HG03060 (cell line): ENCODE data around the gene CD44.

Experiments used
- ATAC-seq: cut with Tn5 transposase; IDR thresholded peaks from one replicate; pipeline ENCODE4 v1.9.1; 2021; ENCODE audit warnings: low read depth, moderate number of reproducible peaks; ENCODE audit not compliant: unreplicated experiment

Gene CD44

DNA sequence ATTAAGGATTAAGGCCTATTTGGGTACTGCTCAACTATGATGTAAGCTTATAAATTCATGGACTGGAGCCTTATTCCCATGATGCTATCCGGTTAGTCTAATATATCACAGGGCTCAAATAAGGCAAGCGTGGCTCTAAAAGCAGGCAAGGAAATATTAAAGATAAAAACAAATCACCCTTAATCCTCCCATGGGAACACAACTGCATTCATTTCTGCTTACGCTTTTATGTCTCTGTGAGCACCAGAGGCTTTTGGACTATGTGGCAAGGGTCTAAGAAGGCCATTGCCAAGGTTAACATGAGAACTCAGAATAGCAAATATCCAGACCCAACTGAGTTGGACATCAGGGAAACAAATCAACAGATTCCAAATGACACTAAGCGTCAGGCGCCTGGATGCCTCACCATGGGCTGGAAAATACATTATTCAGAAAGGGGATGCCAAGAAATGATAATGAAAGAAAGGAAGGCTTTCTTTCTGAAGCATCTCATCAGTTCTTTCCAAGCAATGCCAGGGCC is 142.3 kb downstream of the CD44 start:
- no peak for ATAC-seq
